Panc1 (cell line): Measurements from ENCODE around the gene HEATR9.

ENCODE experiments used
- CTCF ChIP-seq: fragments of 450-650 bp; IDR thresholded peaks from 2 replicates; pipeline ENCODE4 v1.5.1; 2017; ENCODE audit warnings: mild to moderate bottlenecking
- POLR2AphosphoS5 ChIP-seq: IDR thresholded peaks from 2 replicates; pipeline ENCODE4 v1.6.1; 2012; ENCODE audit warnings: mild to moderate bottlenecking, low read depth, low read length, moderate library complexity
- SIN3A ChIP-seq: IDR thresholded peaks from 2 replicates; pipeline ENCODE4 v1.6.1; 2012; ENCODE audit warnings: low read depth, mild to moderate bottlenecking, low read length, moderate library complexity, borderline replicate concordance; ENCODE audit not compliant: insufficient read depth

DNA sequence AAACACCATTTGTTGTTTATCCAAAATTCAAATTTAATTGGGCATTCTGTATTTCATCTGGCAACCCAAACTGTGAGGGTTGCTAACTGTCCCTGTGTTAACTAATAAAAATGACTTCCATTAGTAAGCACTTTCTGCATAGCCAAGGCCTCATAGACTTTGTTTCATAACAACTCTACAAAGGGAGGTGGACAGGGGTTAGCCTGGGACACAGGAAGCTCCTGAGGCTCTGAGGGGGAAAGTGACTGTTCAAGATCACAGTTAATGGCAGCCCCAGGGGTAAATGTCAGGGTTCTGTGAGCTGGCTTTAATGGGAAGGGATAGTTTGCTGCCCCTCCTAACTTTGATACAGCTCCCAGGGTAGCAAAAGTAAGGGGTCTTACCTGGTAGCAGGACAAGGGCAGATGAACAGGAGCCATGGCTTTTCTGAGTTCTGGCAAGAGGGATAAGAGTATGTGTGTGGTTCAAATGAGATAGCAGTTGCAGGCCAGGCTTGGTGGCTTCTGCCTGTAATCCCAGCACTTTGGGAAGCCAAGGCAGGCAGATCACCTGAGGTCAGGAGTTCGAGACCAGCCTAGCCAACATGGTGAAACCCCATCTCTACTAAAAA lies 2.2 kb downstream of the HEATR9 start:
- TF ChIP-seq CTCF (no peak), SIN3A (no peak), POLR2AphosphoS5 (no peak)
